Skeletal muscle tissue (tissue), 4 donors: ENCODE data around the gene CRTAP. TPM values are rescaled to one million over a fixed set of nuclear protein-coding genes. Genes with fewer than 3 reads are reported as not detected.
A peak's percentile ranks its signal among the peaks of the same experiment; 100 is the strongest.

Experiments used
- H3K27ac ChIP-seq: one replicate; pipeline ENCODE4 v1.7.0; 2013; ENCODE audit warnings: mild to moderate bottlenecking, low read depth, low read length, inconsistent platforms
- H3K27me3 ChIP-seq, 3 donors: one replicate each; pipeline ENCODE4 v1.7.0; 2013; ENCODE audit warnings: low read length in 3 of 3; ENCODE audit not compliant: control insufficient read depth in 3 of 3, insufficient read depth in 3 of 3
- H3K36me3 ChIP-seq, 3 donors: one replicate each; pipeline ENCODE4 v1.7.0; 2013; ENCODE audit warnings: low read length in 3 of 3; ENCODE audit not compliant: control insufficient read depth in 3 of 3, insufficient read depth in 3 of 3
- H3K4me1 ChIP-seq, 3 donors: one replicate each; pipeline ENCODE4 v1.7.0; 2013; ENCODE audit warnings: low read length in 3 of 3, mild to moderate bottlenecking in 3 of 3; ENCODE audit not compliant: control insufficient read depth in 3 of 3, insufficient read depth in 3 of 3
- H3K4me3 ChIP-seq, 3 donors: one replicate each; pipeline ENCODE4 v1.7.0; 2013; ENCODE audit warnings: low read length in 3 of 3
- H3K9ac ChIP-seq, 3 donors: one replicate each; pipeline ENCODE4 v1.7.0; 2013; ENCODE audit warnings: low read length in 3 of 3, mild to moderate bottlenecking in 3 of 3, moderate library complexity in 2 of 3, low read depth in 1 of 3
- H3K9me3 ChIP-seq, 3 donors: one replicate each; pipeline ENCODE4 v1.7.0; 2013; ENCODE audit warnings: low read length in 3 of 3; ENCODE audit not compliant: control insufficient read depth in 3 of 3
- total RNA-seq: library from RNA; depleted of rRNA; stranded (reverse); fragments of >200 nt; gene quantifications from one replicate; pipeline ENCODE4 v1.2.3, GENCODE V29; 2014
- donor health status: Osteomylitis.

The CRTAP gene
- total RNA-seq, 1 donor from 2014 or later, result 32.9 TPM

GRCh38 chr3:33114622-33115023 is 809 bp downstream of the CRTAP start:
- H3K27ac ChIP-seq, result peak overlapping the region; percentile 91
- no peaks in the 10 kb centered on the region for H3K36me3 ChIP-seq
- H3K4me1 ChIP-seq, result peaks cover 9 to 12% (median 11%) of the 10 kb centered on the region in 3 donors
- H3K4me3 ChIP-seq, result peak overlapping the region; percentile 79 to 98 (median 92)
- peak overlapping the region; percentile 64 to 96 (median 91) for H3K9ac ChIP-seq
- H3K9me3 ChIP-seq, result peaks cover 0 to 1% (median 0%) of the 10 kb centered on the region in 3 donors
- H3K27me3 ChIP-seq, result no peaks in the 10 kb centered on the region

GRCh38 chr3:33115024-33115768 is 1.4 kb downstream of the CRTAP start:
- Histone ChIP-seq H3K9ac (peak overlapping the region; percentile 64 to 96 (median 65)), H3K9me3 (peaks cover 0 to 1% (median 0%) of the 10 kb centered on the region in 3 donors), H3K4me3 (peak overlapping the region; percentile 79 to 98 (median 92)), H3K36me3 (peaks cover 0 to 4% (median 0%) of the 10 kb centered on the region in 3 donors), H3K4me1 (peaks cover 9 to 12% (median 11%) of the 10 kb centered on the region in 3 donors), H3K27ac (peak overlapping the region; percentile 91), H3K27me3 (no peaks in the 10 kb centered on the region)

DNA sequence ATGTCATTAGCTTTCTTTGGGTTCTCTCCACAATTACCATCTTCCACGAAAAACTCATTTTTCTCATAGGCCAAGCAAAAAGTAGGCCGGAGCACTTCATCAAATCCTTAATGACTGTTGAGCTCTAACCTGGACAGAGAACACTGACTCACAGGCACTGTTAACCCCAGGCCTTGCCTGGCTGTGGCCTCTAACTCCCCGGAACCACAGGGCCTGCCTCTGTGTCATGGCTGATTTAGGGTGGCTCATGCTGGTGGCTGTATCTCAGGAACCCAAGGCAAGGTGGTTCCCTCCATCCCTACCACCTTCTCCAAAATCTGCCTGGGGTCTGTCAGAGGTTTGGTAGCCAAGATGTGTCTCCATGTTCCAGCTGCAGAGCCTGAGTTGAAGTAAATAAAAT is 3.6 kb downstream of the CRTAP start:
- no peak overlapping the region for H3K27ac ChIP-seq
- no peaks in the 10 kb centered on the region for H3K9me3 ChIP-seq
- no peak overlapping the region for H3K4me3 ChIP-seq
- H3K9ac ChIP-seq, result no peak overlapping the region
- H3K27me3 ChIP-seq, result no peaks in the 10 kb centered on the region
- H3K4me1 ChIP-seq, result peaks cover 9 to 12% (median 11%) of the 10 kb centered on the region in 3 donors
- H3K36me3 ChIP-seq, result peaks cover 2 to 14% (median 8%) of the 10 kb centered on the region in 3 donors

- Histone ChIP-seq H3K9me3 (no peaks in the 10 kb centered on the region), H3K4me1 (peaks cover 3 to 6% (median 4%) of the 10 kb centered on the region in 3 donors), H3K27me3 (no peaks in the 10 kb centered on the region), H3K27ac (no peak overlapping the region), H3K4me3 (no peak overlapping the region), H3K9ac (no peak overlapping the region), H3K36me3 (peaks cover 8 to 26% (median 17%) of the 10 kb centered on the region in 3 donors)
Observed at GRCh38 chr3:33119891-33120290, 6.1 kb downstream of the CRTAP start.

DNA sequence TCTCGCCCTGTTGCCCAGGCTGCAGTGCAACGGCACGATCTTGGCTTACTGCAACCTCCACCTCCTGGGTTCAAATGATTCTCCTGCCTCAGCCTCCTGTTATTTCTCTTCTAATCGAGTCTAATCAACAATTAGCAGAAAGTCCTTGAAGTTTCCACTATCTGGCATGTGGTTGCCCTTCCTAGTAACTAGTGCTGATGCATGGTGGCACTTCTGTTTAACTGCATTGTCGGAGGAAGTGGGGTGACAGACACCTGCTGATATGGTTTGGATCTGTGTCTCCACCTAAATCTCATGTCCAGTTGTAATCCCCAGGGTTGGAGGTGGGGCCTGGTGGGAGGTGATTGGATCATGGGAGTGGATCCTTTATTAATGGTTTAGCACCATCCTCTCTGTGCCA is 9.2 kb downstream of the CRTAP start:
- no peaks in the 10 kb centered on the region for H3K4me1 ChIP-seq
- H3K4me3 ChIP-seq, result no peak overlapping the region
- H3K27me3 ChIP-seq, result no peaks in the 10 kb centered on the region
- H3K27ac ChIP-seq, result no peak overlapping the region
- peaks cover 9 to 44% (median 33%) of the 10 kb centered on the region in 3 donors for H3K36me3 ChIP-seq
- no peak overlapping the region for H3K9ac ChIP-seq
- no peaks in the 10 kb centered on the region for H3K9me3 ChIP-seq

- no peaks in the 10 kb centered on the region for H3K4me1 ChIP-seq
- no peaks in the 10 kb centered on the region for H3K27me3 ChIP-seq
- H3K9ac ChIP-seq, result no peak overlapping the region
- H3K36me3 ChIP-seq, result peaks cover 9 to 44% (median 33%) of the 10 kb centered on the region in 3 donors
- H3K27ac ChIP-seq, result no peak overlapping the region
- no peak overlapping the region for H3K4me3 ChIP-seq
- H3K9me3 ChIP-seq, result no peaks in the 10 kb centered on the region
Observed at GRCh38 chr3:33124638-33125037, 10.8 kb downstream of the CRTAP start.

GRCh38 chr3:33125840-33126239 is 12.0 kb downstream of the CRTAP start:
- Histone ChIP-seq H3K4me1 (no peaks in the 10 kb centered on the region), H3K27me3 (no peaks in the 10 kb centered on the region), H3K9ac (no peak overlapping the region), H3K27ac (no peak overlapping the region), H3K36me3 (peaks cover 12 to 39% (median 38%) of the 10 kb centered on the region in 3 donors), H3K9me3 (no peaks in the 10 kb centered on the region), H3K4me3 (no peak overlapping the region)

- Histone ChIP-seq H3K27me3 (no peaks in the 10 kb centered on the region), H3K9ac (no peak overlapping the region), H3K36me3 (peaks cover 10 to 47% (median 42%) of the 10 kb centered on the region in 3 donors), H3K9me3 (no peaks in the 10 kb centered on the region), H3K4me3 (no peak overlapping the region), H3K27ac (no peak overlapping the region), H3K4me1 (peaks cover 0 to 2% (median 0%) of the 10 kb centered on the region in 3 donors)
Observed at GRCh38 chr3:33128706-33129105, 14.9 kb downstream of the CRTAP start.

DNA sequence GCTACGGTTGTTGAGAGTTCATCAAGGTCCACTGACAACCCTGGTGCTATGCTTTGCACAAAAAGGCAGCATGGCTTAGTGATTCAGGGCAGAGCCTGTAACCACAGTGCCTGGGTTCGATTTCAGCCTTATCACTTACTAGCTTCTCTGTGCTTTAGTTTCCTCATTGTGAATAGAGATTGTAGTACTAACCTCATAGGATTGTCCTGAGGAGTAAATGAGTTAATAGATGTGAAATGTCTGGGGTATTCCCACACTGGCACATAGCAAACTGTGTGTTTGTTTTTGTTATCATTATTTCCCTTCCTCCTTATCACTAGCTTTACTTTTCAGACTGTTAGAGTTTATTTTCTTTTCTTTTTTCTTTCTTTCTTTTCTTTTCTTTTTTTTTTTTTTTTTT is 16.3 kb downstream of the CRTAP start:
- Histone ChIP-seq H3K27ac (no peak overlapping the region), H3K27me3 (no peaks in the 10 kb centered on the region), H3K9ac (no peak overlapping the region), H3K36me3 (peaks cover 8 to 50% (median 44%) of the 10 kb centered on the region in 3 donors), H3K9me3 (no peaks in the 10 kb centered on the region), H3K4me1 (peaks cover 0 to 2% (median 0%) of the 10 kb centered on the region in 3 donors), H3K4me3 (no peak overlapping the region)

- no peaks in the 10 kb centered on the region for H3K27me3 ChIP-seq
- H3K4me1 ChIP-seq, result peaks cover 0 to 2% (median 0%) of the 10 kb centered on the region in 3 donors
- H3K9me3 ChIP-seq, result no peaks in the 10 kb centered on the region
- no peak overlapping the region for H3K4me3 ChIP-seq
- no peak overlapping the region for H3K27ac ChIP-seq
- H3K9ac ChIP-seq, result peak overlapping the region in 1 of 3 donors; percentile 34
- peaks cover 12 to 50% (median 41%) of the 10 kb centered on the region in 3 donors for H3K36me3 ChIP-seq
Observed at GRCh38 chr3:33131331-33132018, 17.7 kb downstream of the CRTAP start.
